Stimulated activated effector memory CD8-positive, alpha-beta T cell treated with anti-CD3 and anti-CD28 coated beads, Interleukin-12 subunit alpha, Interleukin-12 subunit beta, amount 100 ng/mL, for 72 hours (primary cell): Measurements from ENCODE around the gene RELB.
A peak's percentile ranks its signal among the peaks of the same experiment; 100 is the strongest.
"Not testable (repeated sequence)": the region's sequence is repeated elsewhere in the genome, so short reads cannot be mapped to it uniquely, and the experiment has no call there.

ENCODE experiments used
- ATAC-seq: fragments of 150-1000 bp; cut with Tn5 transposase; 2 replicates; pipeline ENCODE4 v1.10.0; 2021
- DNase-seq, 2 donors: peaks; one replicate each; pipeline ENCODE4 v3.0.0; 2021 to 2022; ENCODE audit warnings: low spot score in 2 of 2
- H3K27ac Mint-ChIP-seq: one replicate; pipeline ENCODE4 v1.8.0; 2022; ENCODE audit warnings: mild to moderate bottlenecking, mixed read lengths
- H3K36me3 Mint-ChIP-seq: one replicate; pipeline ENCODE4 v1.8.0; 2022; ENCODE audit warnings: mild to moderate bottlenecking, mixed read lengths
- H3K4me1 Mint-ChIP-seq: one replicate; pipeline ENCODE4 v1.8.0; 2022; ENCODE audit warnings: mixed read lengths
- H3K4me3 Mint-ChIP-seq: one replicate; pipeline ENCODE4 v1.8.0; 2022; ENCODE audit warnings: mild to moderate bottlenecking, mixed read lengths
- H3K9me3 Mint-ChIP-seq: one replicate; pipeline ENCODE4 v1.8.0; 2022; ENCODE audit warnings: mixed read lengths

The RELB gene

DNA sequence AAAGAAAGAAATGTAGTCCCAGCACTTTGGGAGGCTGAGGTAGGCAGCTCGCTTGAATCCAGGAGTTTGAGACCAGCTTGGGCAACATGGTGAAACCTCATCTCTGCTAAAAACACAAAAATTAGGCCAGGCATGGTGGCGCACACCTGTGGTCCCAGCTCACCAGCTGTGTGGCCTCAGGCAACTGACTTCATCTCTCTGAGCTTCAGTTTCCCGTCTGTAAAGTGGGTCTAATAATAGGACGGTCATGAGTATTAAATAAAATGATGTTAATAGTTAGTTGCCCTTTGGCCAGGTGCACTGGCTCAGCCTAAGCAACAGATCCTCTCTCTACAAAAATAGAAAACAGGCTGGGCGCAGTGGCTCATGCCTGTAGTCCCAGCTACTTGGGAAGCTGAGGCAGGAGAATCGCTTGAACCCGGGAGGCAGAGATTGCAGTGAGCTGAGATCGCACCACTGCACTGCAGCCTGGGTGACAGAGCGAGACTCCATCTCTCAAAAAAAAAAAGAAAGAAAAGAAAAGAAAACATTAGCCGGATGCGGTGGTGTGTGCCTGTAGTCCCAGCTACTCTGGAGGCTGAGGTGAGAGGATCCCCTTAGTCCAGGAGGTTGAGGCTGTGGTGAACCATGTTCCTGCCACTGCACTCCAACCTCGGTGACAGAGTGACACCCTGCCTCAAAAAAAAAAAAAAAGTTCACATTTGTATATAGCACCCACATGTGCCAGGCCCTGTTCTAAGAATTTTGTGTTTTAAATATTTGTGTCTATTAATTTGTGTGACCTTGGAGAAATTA lies 1.9 kb upstream of the RELB start:
- not testable (repeated sequence) for DNase-seq, ATAC-seq, H3K9me3 Mint-ChIP-seq
- Mint-ChIP-seq H3K4me1 (peaks cover 16% of the 10 kb centered on the region), H3K27ac (peak overlapping the region; percentile 0), H3K36me3 (peaks cover 30% of the 10 kb centered on the region), H3K4me3 (peak overlapping the region; percentile 86)

- Mint-ChIP-seq H3K4me3 (peak overlapping the region; percentile 86), H3K27ac (peak overlapping the region; percentile 97), H3K4me1 (peaks cover 16% of the 10 kb centered on the region), H3K36me3 (peaks cover 43% of the 10 kb centered on the region)
- H3K9me3 Mint-ChIP-seq, DNase-seq, ATAC-seq: not testable (repeated sequence)
Observed at GRCh38 chr19:45000665-45001064, 599 bp upstream of the RELB start.

DNA sequence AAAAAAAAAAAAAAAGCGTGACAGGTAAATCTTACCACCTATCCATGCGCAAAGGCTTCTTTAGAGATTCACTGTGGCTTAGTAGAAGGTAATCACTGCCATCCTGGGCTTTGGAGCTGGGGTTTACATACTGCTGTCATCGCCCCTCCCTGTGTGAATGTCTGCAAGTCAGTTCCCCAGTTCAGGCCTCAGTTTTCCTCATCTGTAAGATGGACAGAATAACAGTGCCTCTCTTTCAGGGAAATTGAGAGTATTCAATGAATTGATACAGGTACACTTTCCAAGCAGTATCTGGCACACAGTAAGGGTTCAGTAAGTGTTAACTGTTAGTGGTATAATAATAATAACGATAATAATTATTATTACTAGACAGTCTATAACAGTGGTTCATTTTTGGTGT lies 2.2 kb downstream of the RELB start:
- no peak overlapping the region for H3K4me3 Mint-ChIP-seq
- H3K9me3 Mint-ChIP-seq: no peaks in the 10 kb centered on the region
- peaks cover 26% of the 10 kb centered on the region for H3K4me1 Mint-ChIP-seq
- DNase-seq: no peak
- peaks cover 72% of the 10 kb centered on the region for H3K36me3 Mint-ChIP-seq
- H3K27ac Mint-ChIP-seq: no peak overlapping the region
- no peak for ATAC-seq

- Mint-ChIP-seq H3K4me1 (peaks cover 38% of the 10 kb centered on the region), H3K36me3 (peaks cover 95% of the 10 kb centered on the region), H3K9me3 (no peaks in the 10 kb centered on the region), H3K4me3 (no peak overlapping the region), H3K27ac (peak overlapping the region; percentile 76)
- ATAC-seq (no peak), DNase-seq (no peak)
Observed at GRCh38 chr19:45005787-45006186, 4.5 kb downstream of the RELB start.

DNA sequence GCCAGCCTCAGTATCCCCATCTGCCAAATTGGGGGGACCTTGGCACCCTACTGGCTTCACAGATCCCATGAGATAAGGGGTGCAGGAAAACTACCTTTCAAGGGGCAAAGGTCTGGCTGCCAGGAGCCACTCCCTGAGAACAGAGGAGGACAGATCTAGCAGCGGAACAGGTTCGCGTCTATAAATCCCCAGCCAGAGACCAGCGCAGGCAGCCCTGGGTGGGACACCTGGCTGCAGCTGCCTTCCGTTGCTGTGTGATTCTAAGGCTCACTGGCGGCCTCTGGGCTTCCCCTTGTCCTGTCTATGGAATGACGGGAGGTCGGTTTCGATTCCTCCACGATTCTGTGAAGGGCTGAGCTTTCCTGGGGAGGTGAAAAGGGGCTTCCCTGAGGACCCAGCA lies 7.3 kb downstream of the RELB start:
- Mint-ChIP-seq H3K9me3 (no peaks in the 10 kb centered on the region), H3K36me3 (peaks cover 99% of the 10 kb centered on the region), H3K4me3 (no peak overlapping the region), H3K4me1 (peaks cover 22% of the 10 kb centered on the region), H3K27ac (no peak overlapping the region)
- DNase-seq (no peak), ATAC-seq (no peak)

- peak overlapping the region; percentile 56 for H3K27ac Mint-ChIP-seq
- ATAC-seq: no peak
- no peak for DNase-seq
- no peaks in the 10 kb centered on the region for H3K9me3 Mint-ChIP-seq
- peaks cover 22% of the 10 kb centered on the region for H3K4me1 Mint-ChIP-seq
- H3K4me3 Mint-ChIP-seq: no peak overlapping the region
- peaks cover 99% of the 10 kb centered on the region for H3K36me3 Mint-ChIP-seq
Observed at GRCh38 chr19:45009625-45010255, 8.5 kb downstream of the RELB start.

GRCh38 chr19:45010306-45010705 lies 9.0 kb downstream of the RELB start:
- DNase-seq: no peak
- Mint-ChIP-seq H3K4me1 (peaks cover 22% of the 10 kb centered on the region), H3K27ac (peak overlapping the region; percentile 56), H3K9me3 (no peaks in the 10 kb centered on the region), H3K4me3 (no peak overlapping the region), H3K36me3 (peaks cover 99% of the 10 kb centered on the region)
- ATAC-seq: no peak

DNA sequence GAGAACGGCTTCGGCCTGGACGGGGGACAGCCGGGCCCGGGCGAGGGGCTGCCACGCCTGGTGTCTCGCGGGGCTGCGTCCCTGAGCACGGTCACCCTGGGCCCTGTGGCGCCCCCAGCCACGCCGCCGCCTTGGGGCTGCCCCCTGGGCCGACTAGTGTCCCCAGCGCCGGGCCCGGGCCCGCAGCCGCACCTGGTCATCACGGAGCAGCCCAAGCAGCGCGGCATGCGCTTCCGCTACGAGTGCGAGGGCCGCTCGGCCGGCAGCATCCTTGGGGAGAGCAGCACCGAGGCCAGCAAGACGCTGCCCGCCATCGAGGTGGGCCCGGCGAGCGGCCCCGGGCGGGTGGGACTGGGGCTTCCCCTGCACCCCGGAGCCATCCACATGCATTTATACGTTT lies 10.7 kb downstream of the RELB start:
- H3K9me3 Mint-ChIP-seq: no peaks in the 10 kb centered on the region
- H3K4me1 Mint-ChIP-seq: peaks cover 30% of the 10 kb centered on the region
- no peak overlapping the region for H3K27ac Mint-ChIP-seq
- no peak for DNase-seq
- peaks cover 99% of the 10 kb centered on the region for H3K36me3 Mint-ChIP-seq
- H3K4me3 Mint-ChIP-seq: no peak overlapping the region
- ATAC-seq: no peak

DNA sequence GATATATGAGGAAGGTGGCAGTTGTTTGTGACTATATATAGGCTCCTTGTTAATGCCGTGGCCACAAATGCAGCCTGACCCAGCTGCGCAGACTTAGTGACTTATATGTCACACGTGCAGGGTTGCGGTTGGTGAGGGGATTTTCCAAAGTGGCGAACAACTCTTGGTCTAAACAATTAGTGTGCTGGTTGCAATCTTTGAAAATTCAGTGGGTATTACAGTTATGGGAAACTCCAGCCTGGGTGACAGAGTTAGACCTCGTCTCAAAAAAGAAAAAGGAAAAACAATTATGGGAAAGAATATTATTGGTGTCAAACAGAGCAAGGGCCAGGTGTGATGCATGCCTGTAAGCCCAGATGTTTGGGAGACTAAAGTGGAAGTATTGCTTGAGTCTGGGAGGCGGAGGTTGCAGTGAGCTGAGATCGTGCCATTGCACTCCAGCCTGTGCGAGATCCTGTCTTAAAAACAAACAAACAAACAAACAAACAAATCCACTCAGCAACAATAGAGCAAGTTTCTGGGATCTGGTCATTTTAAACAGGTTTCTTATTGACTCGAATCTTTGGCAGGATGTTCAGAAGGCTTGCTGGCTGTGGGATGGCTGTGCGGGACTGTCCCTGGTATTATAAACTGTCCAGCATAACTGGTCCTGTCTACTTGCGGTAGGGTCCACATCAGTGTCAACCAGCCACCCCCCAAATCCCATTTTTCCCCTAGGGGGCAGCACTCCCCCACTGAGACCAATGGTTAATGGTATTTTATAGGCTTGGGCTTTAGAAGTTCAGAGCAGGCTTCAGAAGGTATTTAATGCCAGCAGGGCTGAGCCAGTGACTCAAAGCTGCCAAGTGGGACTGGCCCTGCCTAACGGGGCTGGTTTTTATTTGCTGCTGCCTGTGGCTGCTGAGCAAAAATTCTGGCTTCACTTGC lies 15.4 kb downstream of the RELB start:
- peak overlapping the region; percentile 93 for H3K27ac Mint-ChIP-seq
- H3K4me1 Mint-ChIP-seq: peaks cover 15% of the 10 kb centered on the region

DNA sequence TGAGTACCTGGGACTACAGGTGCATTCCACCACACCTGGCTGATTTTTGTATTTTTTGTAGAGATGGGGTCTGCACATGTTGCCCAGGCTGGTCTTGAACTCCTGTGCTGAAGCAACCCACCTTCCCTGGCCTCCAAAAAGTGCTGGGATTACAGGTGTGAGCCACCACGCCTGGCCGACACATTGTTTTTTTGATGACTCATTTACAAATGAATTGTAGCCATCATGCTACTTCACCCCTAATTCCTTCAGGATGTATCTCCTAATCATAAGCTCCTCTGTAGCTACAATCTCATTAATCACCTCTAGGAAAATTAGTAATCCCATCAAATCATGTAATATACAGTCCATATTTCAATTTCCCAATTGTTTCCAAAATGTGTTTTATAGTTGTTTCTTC lies 17.9 kb downstream of the RELB start:
- H3K9me3 Mint-ChIP-seq: no peaks in the 10 kb centered on the region
- peak overlapping the region; percentile 79 for H3K27ac Mint-ChIP-seq
- no peak overlapping the region for H3K4me3 Mint-ChIP-seq
- H3K4me1 Mint-ChIP-seq: peaks cover 15% of the 10 kb centered on the region
- peaks cover 97% of the 10 kb centered on the region for H3K36me3 Mint-ChIP-seq
- DNase-seq (no peak), ATAC-seq (no peak)

More for the DNA sequence above, 15.4 kb downstream of the RELB start:
- H3K9me3 Mint-ChIP-seq: no peaks in the 10 kb centered on the region
- peak overlapping the region; percentile 67 for H3K4me3 Mint-ChIP-seq
- ATAC-seq: peak; percentile 96
- peak; percentile 57 to 90 for DNase-seq
- peaks cover 99% of the 10 kb centered on the region for H3K36me3 Mint-ChIP-seq

- Mint-ChIP-seq H3K4me3 (no peak overlapping the region), H3K4me1 (peaks cover 15% of the 10 kb centered on the region), H3K36me3 (peaks cover 97% of the 10 kb centered on the region), H3K27ac (no peak overlapping the region), H3K9me3 (no peaks in the 10 kb centered on the region)
- no peak for DNase-seq
- ATAC-seq: no peak
Observed at GRCh38 chr19:45020071-45020470, 18.8 kb downstream of the RELB start.

- Mint-ChIP-seq H3K27ac (no peak overlapping the region), H3K36me3 (peaks cover 97% of the 10 kb centered on the region), H3K9me3 (no peaks in the 10 kb centered on the region), H3K4me3 (no peak overlapping the region), H3K4me1 (peaks cover 3% of the 10 kb centered on the region)
- DNase-seq (no peak), ATAC-seq (no peak)
Observed at GRCh38 chr19:45021971-45022370, 20.7 kb downstream of the RELB start.

DNA sequence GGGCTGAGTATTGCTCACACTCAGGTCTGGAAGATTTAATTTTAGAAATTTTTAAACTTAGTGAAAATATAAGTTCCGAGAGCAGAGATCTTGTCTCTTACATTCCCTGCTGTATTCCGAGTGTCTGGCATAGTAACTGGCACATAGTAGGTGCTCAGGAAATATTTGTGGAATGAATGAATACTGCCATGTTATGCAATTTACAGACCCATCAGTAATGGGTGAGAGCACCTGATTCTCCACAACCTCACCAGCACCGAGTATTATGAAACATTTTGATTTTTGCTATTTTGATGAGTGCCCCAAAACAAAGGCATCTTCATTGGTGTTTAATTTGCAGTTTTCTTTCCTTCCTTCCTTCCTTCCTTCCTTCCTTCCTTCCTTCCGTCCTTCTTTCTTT lies 21.8 kb downstream of the RELB start:
- Mint-ChIP-seq H3K27ac (peak overlapping the region; percentile 50), H3K4me1 (no peaks in the 10 kb centered on the region)
- ATAC-seq: no peak

DNA sequence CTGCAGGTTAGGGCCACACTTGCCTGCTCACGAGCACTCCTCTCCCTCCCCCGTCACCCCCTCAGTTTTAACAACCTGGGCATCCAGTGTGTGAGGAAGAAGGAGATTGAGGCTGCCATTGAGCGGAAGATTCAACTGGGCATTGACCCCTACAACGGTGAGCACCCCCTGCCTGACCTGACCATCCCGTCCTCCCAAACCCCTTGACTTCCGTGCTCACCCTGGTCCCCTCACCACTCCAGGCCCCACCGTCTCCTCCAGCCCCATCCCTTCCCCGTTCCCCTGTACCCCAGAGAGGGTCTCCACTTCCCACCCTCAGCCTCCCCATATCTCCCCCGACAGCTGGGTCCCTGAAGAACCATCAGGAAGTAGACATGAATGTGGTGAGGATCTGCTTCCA lies 24.0 kb downstream of the RELB start:
- Mint-ChIP-seq H3K36me3 (peaks cover 97% of the 10 kb centered on the region), H3K4me1 (no peaks in the 10 kb centered on the region), H3K4me3 (no peak overlapping the region), H3K9me3 (no peaks in the 10 kb centered on the region), H3K27ac (no peak overlapping the region)
- DNase-seq (no peak), ATAC-seq (no peak)

More for the DNA sequence above, 21.8 kb downstream of the RELB start:
- peaks cover 97% of the 10 kb centered on the region for H3K36me3 Mint-ChIP-seq
- no peaks in the 10 kb centered on the region for H3K9me3 Mint-ChIP-seq
- DNase-seq: no peak
- no peak overlapping the region for H3K4me3 Mint-ChIP-seq

GRCh38 chr19:45027371-45027770 lies 26.1 kb downstream of the RELB start:
- no peak for DNase-seq
- no peak for ATAC-seq
- peaks cover 97% of the 10 kb centered on the region for H3K36me3 Mint-ChIP-seq

More at GRCh38 chr19:45027371-45027770, 26.1 kb downstream of the RELB start:
- H3K9me3 Mint-ChIP-seq: no peaks in the 10 kb centered on the region
- H3K4me1 Mint-ChIP-seq: no peaks in the 10 kb centered on the region
- H3K27ac Mint-ChIP-seq: no peak overlapping the region
- H3K4me3 Mint-ChIP-seq: no peak overlapping the region
